A549 (cell line): ENCODE measurements around the gene HNRNPA0.
A peak's percentile ranks its signal among the peaks of the same experiment; 100 is the strongest.

Experiments used
- CEBPB ChIP-seq, 2 experiments: fragments of >200 bp in 1 of 2; sonication (Bioruptor Twin) in 1 of 2; formaldehyde crosslinking in 1 of 2; IDR thresholded peaks; 2 replicates each; pipeline ENCODE4 v1.6.1; 2012 to 2016
- ESRRA ChIP-seq: fragments of 150-350 bp; IDR thresholded peaks from 2 replicates; pipeline ENCODE4 v1.6.1; 2014; ENCODE audit warnings: mild to moderate bottlenecking, low read length, borderline replicate concordance
- GATA3 ChIP-seq: IDR thresholded peaks from 2 replicates; pipeline ENCODE4 v1.6.1; 2012; ENCODE audit warnings: borderline replicate concordance
- HOXB13 ChIP-seq: fragments of 250-450 bp; sonication (Bioruptor Pico); IDR thresholded peaks from 2 replicates; pipeline ENCODE4 v1.5.0; 2020; ENCODE audit warnings: low read depth, mild to moderate bottlenecking, moderate library complexity
- JUNB ChIP-seq: fragments of >200 bp; sonication (Bioruptor Twin); formaldehyde crosslinking; IDR thresholded peaks from 2 replicates; pipeline ENCODE4 v1.6.1; 2016
- NFE2L2 ChIP-seq: fragments of 150-350 bp; conservative IDR thresholded peaks from 2 replicates; pipeline ENCODE4 v1.6.1; 2014; ENCODE audit warnings: low read length
- POLR2A ChIP-seq: IDR thresholded peaks from 2 replicates; pipeline ENCODE4 v1.6.1; 2012; ENCODE audit warnings: mild to moderate bottlenecking, low read length
- RAD21 ChIP-seq, 2 experiments: fragments of >200 bp in 1 of 2; sonication (Bioruptor Twin) in 1 of 2; formaldehyde crosslinking in 1 of 2; IDR thresholded peaks in 1 of 2; conservative IDR thresholded peaks in 1 of 2; 2 replicates in 1 of 2; 3 replicates in 1 of 2; pipeline ENCODE4 v1.6.1; 2012 to 2018; ENCODE audit warnings: inconsistent platforms in 1 of 2
- ZFP36 ChIP-seq: fragments of 450-650 bp; IDR thresholded peaks from 2 replicates; pipeline ENCODE4 v1.6.1; 2014; ENCODE audit warnings: borderline replicate concordance; ENCODE audit not compliant: partially characterized antibody
- TF ChIP-seq, protein P1 (sequence below): fragments of >200 bp; sonication (Bioruptor Twin); formaldehyde crosslinking; IDR thresholded peaks from 3 replicates; pipeline ENCODE4 v1.5.1; 2016
- TF ChIP-seq, protein P2 (sequence below): fragments of 200-600 bp; sonication (generic); IDR thresholded peaks from 2 replicates; pipeline ENCODE4 v1.6.1; 2016; ENCODE audit warnings: antibody characterized with exemption, mild to moderate bottlenecking, moderate library complexity

DNA sequence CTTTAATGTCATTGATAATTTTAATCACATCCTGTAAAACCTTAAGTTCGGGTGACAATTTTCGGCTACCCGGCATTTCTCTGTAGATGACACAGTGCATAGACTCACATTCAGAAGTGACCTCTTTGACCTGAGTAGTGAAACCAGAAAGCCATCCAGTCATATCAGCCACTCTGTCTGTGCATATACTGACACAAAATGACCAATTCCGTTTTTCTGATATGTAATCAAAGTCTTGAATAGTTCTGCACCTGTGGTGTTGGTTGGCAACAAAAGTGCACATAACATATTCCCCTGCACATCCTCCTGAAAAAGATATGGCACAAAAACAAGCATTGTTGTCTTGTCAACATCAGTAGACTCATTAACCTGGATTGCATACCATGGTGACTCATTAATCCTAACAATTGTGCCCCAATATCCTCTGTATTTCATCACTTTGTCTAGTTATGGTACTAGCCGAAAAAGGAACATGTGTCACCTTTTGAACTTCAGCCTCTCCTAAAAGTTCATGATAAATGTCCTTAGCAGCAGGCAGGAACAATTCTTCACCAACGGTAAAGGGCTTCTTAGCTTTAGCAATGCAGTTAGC is 4.6 kb upstream of the HNRNPA0 start:
- TF ChIP-seq POLR2A (no peak), GATA3 (peak; percentile 46; the same call in 1 of the 2 replicates), ZFP36 (no peak), RAD21 (conservative IDR thresholded peaks at IDR 0.05 in 1 of 2, IDR thresholded peaks at IDR 0.05 in 1 of 2) (no peak), JUNB (no peak), HOXB13 (no peak), CEBPB (IDR thresholded peaks at IDR 0.05) (peak in 1 of 2 experiments; percentile 60; a peak in 1 of 4 replicates), ESRRA (no peak), NFE2L2 (no peak)
- TF ChIP-seq, protein P1, sequence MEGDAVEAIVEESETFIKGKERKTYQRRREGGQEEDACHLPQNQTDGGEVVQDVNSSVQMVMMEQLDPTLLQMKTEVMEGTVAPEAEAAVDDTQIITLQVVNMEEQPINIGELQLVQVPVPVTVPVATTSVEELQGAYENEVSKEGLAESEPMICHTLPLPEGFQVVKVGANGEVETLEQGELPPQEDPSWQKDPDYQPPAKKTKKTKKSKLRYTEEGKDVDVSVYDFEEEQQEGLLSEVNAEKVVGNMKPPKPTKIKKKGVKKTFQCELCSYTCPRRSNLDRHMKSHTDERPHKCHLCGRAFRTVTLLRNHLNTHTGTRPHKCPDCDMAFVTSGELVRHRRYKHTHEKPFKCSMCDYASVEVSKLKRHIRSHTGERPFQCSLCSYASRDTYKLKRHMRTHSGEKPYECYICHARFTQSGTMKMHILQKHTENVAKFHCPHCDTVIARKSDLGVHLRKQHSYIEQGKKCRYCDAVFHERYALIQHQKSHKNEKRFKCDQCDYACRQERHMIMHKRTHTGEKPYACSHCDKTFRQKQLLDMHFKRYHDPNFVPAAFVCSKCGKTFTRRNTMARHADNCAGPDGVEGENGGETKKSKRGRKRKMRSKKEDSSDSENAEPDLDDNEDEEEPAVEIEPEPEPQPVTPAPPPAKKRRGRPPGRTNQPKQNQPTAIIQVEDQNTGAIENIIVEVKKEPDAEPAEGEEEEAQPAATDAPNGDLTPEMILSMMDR: no peak
- TF ChIP-seq, protein P2, sequence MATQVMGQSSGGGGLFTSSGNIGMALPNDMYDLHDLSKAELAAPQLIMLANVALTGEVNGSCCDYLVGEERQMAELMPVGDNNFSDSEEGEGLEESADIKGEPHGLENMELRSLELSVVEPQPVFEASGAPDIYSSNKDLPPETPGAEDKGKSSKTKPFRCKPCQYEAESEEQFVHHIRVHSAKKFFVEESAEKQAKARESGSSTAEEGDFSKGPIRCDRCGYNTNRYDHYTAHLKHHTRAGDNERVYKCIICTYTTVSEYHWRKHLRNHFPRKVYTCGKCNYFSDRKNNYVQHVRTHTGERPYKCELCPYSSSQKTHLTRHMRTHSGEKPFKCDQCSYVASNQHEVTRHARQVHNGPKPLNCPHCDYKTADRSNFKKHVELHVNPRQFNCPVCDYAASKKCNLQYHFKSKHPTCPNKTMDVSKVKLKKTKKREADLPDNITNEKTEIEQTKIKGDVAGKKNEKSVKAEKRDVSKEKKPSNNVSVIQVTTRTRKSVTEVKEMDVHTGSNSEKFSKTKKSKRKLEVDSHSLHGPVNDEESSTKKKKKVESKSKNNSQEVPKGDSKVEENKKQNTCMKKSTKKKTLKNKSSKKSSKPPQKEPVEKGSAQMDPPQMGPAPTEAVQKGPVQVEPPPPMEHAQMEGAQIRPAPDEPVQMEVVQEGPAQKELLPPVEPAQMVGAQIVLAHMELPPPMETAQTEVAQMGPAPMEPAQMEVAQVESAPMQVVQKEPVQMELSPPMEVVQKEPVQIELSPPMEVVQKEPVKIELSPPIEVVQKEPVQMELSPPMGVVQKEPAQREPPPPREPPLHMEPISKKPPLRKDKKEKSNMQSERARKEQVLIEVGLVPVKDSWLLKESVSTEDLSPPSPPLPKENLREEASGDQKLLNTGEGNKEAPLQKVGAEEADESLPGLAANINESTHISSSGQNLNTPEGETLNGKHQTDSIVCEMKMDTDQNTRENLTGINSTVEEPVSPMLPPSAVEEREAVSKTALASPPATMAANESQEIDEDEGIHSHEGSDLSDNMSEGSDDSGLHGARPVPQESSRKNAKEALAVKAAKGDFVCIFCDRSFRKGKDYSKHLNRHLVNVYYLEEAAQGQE: no peak
